Measurements from ENCODE around the gene IQGAP2.
A peak's percentile ranks its signal among the peaks of the same experiment; 100 is the strongest.

IQGAP2 gene

GRCh38 chr5:76451031-76451701 is 48.1 kb downstream of the IQGAP2 start:
- no peak for DNase-seq (ENCODE audit: low read depth)

- DNase-seq (ENCODE audit: low read depth), result no peak
These were observed 52.5 kb downstream of the IQGAP2 start for GRCh38 chr5:76455531-76456133.

GRCh38 chr5:76456258-76456657 is 53.2 kb downstream of the IQGAP2 start:
- DNase-seq (ENCODE audit: low read depth), result no peak

GRCh38 chr5:76457674-76458485 is 54.8 kb downstream of the IQGAP2 start:
- no peak for DNase-seq (ENCODE audit: low read depth)

- DNase-seq (ENCODE audit: low read depth), result no peak
These were observed 55.4 kb downstream of the IQGAP2 start for GRCh38 chr5:76458486-76458830.

- DNase-seq (ENCODE audit: low read depth), result no peak
These were observed 57.0 kb downstream of the IQGAP2 start for GRCh38 chr5:76460104-76460503.

- no peak for DNase-seq (ENCODE audit: low read depth)
These were observed 59.1 kb downstream of the IQGAP2 start for GRCh38 chr5:76462097-76462667.

GRCh38 chr5:76467216-76467615 is 64.1 kb downstream of the IQGAP2 start:
- no peak for DNase-seq (ENCODE audit: low read depth)

- no peak for DNase-seq (ENCODE audit: low read depth)
These were observed 65.7 kb downstream of the IQGAP2 start for GRCh38 chr5:76468635-76469425.

- DNase-seq (ENCODE audit: low read depth), result no peak
These were observed 66.7 kb downstream of the IQGAP2 start for GRCh38 chr5:76469656-76470290.

GRCh38 chr5:76470976-76471375 is 67.9 kb downstream of the IQGAP2 start:
- no peak for DNase-seq (ENCODE audit: low read depth)

- DNase-seq (ENCODE audit: low read depth), result no peak
These were observed 68.3 kb downstream of the IQGAP2 start for GRCh38 chr5:76471406-76471805.

GRCh38 chr5:76471987-76472334 is 68.9 kb downstream of the IQGAP2 start:
- DNase-seq (ENCODE audit: low read depth), result no peak

GRCh38 chr5:76472335-76473008 is 69.4 kb downstream of the IQGAP2 start:
- DNase-seq (ENCODE audit: low read depth), result no peak

- DNase-seq (ENCODE audit: low read depth), result no peak
These were observed 69.9 kb downstream of the IQGAP2 start for GRCh38 chr5:76473009-76473336.

GRCh38 chr5:76473661-76474060 is 70.6 kb downstream of the IQGAP2 start:
- DNase-seq (ENCODE audit: low read depth), result peak; percentile 27

- DNase-seq (ENCODE audit: low read depth), result no peak
These were observed 71.3 kb downstream of the IQGAP2 start for GRCh38 chr5:76474377-76474776.

- DNase-seq (ENCODE audit: low read depth), result no peak
These were observed 72.3 kb downstream of the IQGAP2 start for GRCh38 chr5:76475385-76475784.

- no peak for DNase-seq (ENCODE audit: low read depth)
These were observed 72.9 kb downstream of the IQGAP2 start for GRCh38 chr5:76475936-76476335.

- DNase-seq (ENCODE audit: low read depth), result no peak
These were observed 73.5 kb downstream of the IQGAP2 start for GRCh38 chr5:76476474-76477038.

GRCh38 chr5:76477061-76477460 is 74.0 kb downstream of the IQGAP2 start:
- DNase-seq (ENCODE audit: low read depth), result no peak
